ENCODE data around the gene OCIAD1. TPM values are rescaled to one million over a fixed set of nuclear protein-coding genes. Genes with fewer than 3 reads are reported as not detected.

OCIAD1 gene
- total RNA-seq, 4 donors from 2014 or later: 73.7 to 95.8 (median 78.9) TPM

DNA sequence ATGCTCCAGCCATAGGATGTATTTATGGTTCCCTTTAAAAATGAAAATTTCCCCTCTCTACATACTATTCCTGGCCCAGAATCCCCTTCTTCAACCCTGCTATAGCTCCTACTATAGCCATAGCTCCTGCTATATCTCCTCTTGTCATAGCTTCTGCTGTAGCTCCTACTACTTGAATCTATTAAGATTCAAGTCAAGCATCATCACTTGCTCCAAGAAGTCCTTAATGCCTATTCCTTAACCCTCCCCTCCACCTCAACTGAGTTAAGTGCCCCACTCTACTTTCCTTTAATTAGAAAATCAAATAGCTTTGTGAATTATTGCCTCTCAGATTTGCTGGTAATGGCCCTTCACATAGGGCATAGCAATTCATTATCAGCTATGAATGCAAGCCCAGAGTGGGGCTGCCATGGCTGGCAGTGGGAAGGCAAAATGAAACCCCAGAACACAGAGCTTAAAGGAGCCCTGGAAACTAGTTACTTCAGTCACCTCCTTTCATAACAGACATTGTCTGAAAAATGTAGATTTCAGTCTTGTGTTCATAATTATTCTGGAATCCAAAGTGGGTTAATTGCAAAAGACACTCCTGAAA lies 60.2 kb downstream of the OCIAD1 start:
- no peaks in the 10 kb centered on the region for H3K4me1 ChIP-seq
- H3K36me3 ChIP-seq: peaks cover 0 to 35% (median 16%) of the 10 kb centered on the region in 4 donors
- H3K27me3 ChIP-seq: no peaks in the 10 kb centered on the region
- DNase-seq (ENCODE audit: extremely low spot score): no peak
- no peak overlapping the region for H3K4me3 ChIP-seq
- intact Hi-C loops (cut with DNase I): no loop called here
- H3K9me3 ChIP-seq: no peaks in the 10 kb centered on the region
- TF ChIP-seq, protein P1, sequence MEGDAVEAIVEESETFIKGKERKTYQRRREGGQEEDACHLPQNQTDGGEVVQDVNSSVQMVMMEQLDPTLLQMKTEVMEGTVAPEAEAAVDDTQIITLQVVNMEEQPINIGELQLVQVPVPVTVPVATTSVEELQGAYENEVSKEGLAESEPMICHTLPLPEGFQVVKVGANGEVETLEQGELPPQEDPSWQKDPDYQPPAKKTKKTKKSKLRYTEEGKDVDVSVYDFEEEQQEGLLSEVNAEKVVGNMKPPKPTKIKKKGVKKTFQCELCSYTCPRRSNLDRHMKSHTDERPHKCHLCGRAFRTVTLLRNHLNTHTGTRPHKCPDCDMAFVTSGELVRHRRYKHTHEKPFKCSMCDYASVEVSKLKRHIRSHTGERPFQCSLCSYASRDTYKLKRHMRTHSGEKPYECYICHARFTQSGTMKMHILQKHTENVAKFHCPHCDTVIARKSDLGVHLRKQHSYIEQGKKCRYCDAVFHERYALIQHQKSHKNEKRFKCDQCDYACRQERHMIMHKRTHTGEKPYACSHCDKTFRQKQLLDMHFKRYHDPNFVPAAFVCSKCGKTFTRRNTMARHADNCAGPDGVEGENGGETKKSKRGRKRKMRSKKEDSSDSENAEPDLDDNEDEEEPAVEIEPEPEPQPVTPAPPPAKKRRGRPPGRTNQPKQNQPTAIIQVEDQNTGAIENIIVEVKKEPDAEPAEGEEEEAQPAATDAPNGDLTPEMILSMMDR (IDR thresholded peaks at IDR 0.05): no peak
- TF ChIP-seq POLR2A (IDR thresholded peaks at IDR 0.05; ENCODE audit: low read depth): no peak
- TF ChIP-seq EP300 (IDR thresholded peaks at IDR 0.05): no peak
- H3K27ac ChIP-seq (replicated peaks in 1 of 4): no peak overlapping the region

DNA sequence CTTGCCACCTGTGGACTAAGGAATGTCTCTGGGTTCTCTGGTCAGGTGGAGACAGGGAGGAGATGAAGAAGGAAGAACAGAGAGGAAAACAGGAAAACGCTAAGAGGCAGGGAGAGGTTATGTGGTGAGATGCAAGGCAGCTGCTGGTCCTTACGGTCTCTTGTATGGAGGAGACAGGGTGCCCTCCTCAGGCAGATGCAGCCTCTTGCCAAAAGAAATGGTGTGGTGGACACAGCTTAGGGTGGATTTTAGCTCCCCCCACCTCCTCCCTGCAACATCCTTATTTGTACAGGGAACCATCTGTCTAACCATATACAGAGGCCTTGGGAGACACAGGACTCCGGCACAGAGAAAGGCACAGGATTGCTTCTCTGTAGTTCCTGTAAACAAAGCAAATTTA lies 66.0 kb downstream of the OCIAD1 start:
- Histone ChIP-seq H3K36me3 (peaks cover 0 to 33% (median 17%) of the 10 kb centered on the region in 4 donors), H3K9me3 (no peaks in the 10 kb centered on the region), H3K4me1 (peaks cover 0 to 4% (median 0%) of the 10 kb centered on the region in 4 donors), H3K4me3 (no peak overlapping the region), H3K27ac (replicated peaks in 1 of 4) (no peak overlapping the region), H3K27me3 (no peaks in the 10 kb centered on the region)
- intact Hi-C loops (cut with DNase I): no loop called here
- 80% methylated on average over 3 of the region's 3 CpGs for WGBS
- TF ChIP-seq, protein P1 (IDR thresholded peaks at IDR 0.05): no peak
- TF ChIP-seq POLR2A (IDR thresholded peaks at IDR 0.05; ENCODE audit: low read depth) (no peak), EP300 (IDR thresholded peaks at IDR 0.05) (no peak), POLR2AphosphoS5 (IDR thresholded peaks at IDR 0.05) (no peak)
- DNase-seq (ENCODE audit: extremely low spot score): no peak

DNA sequence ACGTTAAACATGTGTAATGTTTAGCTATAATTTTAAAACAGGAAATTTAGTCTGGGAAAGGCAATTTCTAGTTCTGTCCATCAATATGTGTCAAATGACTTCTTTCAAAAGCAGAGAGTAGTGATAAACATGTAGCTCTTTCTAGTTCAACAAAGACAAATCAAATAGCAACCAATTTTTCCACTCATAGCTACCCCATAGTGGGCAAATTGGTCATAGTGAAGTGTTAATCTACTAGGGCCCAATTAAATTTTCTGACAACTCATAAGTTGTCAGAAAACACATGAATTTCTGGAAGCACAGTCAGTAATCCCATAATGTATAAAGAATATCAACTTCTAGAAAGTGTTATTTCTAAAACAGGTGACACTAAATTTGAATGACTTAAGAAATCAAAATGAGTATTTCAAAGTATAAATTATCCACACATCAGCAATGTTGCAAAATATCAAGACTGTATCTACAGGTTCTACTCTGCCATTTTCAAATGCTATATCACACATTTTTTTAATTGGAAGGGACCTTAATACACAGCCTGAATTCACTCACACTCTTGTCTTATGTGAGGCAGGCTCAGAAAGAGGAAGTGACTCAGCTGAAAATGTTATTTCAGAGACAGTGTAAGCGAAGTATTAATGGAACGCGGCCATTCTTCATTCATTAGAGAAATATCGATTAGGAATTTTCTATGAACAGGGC lies 68.0 kb downstream of the OCIAD1 start:
- TF ChIP-seq EP300 (IDR thresholded peaks at IDR 0.05) (no peak), POLR2A (IDR thresholded peaks at IDR 0.05; ENCODE audit: low read depth) (no peak), POLR2AphosphoS5 (IDR thresholded peaks at IDR 0.05) (no peak)
- TF ChIP-seq, protein P1 (IDR thresholded peaks at IDR 0.05): no peak
- Histone ChIP-seq H3K27ac (replicated peaks in 1 of 4) (no peak overlapping the region), H3K36me3 (peaks cover 0 to 28% (median 14%) of the 10 kb centered on the region in 4 donors), H3K27me3 (no peaks in the 10 kb centered on the region), H3K4me3 (no peak overlapping the region), H3K9me3 (no peaks in the 10 kb centered on the region), H3K4me1 (peaks cover 0 to 4% (median 0%) of the 10 kb centered on the region in 4 donors)
- no peak for DNase-seq (ENCODE audit: extremely low spot score)
- WGBS: 84% methylated on average over 5 of the region's 5 CpGs
- intact Hi-C loops (cut with DNase I): no loop called here

DNA sequence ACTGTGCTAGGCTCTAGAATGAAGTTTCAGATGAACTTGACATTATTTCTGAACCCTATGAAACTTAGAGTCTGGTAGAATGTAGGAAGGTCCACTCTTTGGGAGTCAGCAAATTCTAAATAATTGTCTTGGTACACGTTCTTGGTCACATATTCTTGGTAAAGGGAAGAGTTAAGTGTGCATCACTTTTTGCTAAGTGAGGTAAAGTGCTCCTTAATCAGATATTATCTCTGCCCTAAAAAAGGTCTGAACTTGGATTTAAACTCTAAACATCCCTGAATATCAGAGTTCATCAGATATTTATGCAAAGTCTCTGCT lies 68.5 kb downstream of the OCIAD1 start:
- Histone ChIP-seq H3K36me3 (peaks cover 0 to 28% (median 14%) of the 10 kb centered on the region in 4 donors), H3K27ac (replicated peaks in 1 of 4) (no peak overlapping the region), H3K4me3 (no peak overlapping the region), H3K4me1 (peaks cover 0 to 4% (median 0%) of the 10 kb centered on the region in 4 donors), H3K27me3 (no peaks in the 10 kb centered on the region), H3K9me3 (no peaks in the 10 kb centered on the region)
- intact Hi-C loops (cut with DNase I): no loop called here
- WGBS: 53% methylated on average over 1 of the region's 1 CpG
- TF ChIP-seq, protein P1 (IDR thresholded peaks at IDR 0.05): no peak
- no peak for TF ChIP-seq POLR2AphosphoS5 (IDR thresholded peaks at IDR 0.05)
- no peak for TF ChIP-seq EP300 (IDR thresholded peaks at IDR 0.05)
- TF ChIP-seq POLR2A (IDR thresholded peaks at IDR 0.05; ENCODE audit: low read depth): no peak
- no peak for DNase-seq (ENCODE audit: extremely low spot score)
